GM12874 (cell line): ENCODE results near the gene NKX2-3.

Source experiments
- CTCF ChIP-seq: IDR thresholded peaks from 2 replicates; pipeline ENCODE4 v1.5.1; 2011; ENCODE audit warnings: low read depth, mild to moderate bottlenecking, control low read depth, low read length, moderate library complexity; ENCODE audit not compliant: insufficient read depth

NKX2-3 gene

GRCh38 chr10:99532687-99533495 is at the start of gene NKX2-3:
Gene NKX2-3, plus strand, starts transcription at chr10:99532942. Its CDS starts 190 bp downstream, at chr10:99533132.
- no peak for TF ChIP-seq CTCF

- 0 out of 2 replicates have a peak, but pooled peaks have one; percentile 12 for TF ChIP-seq CTCF
Observed at GRCh38 chr10:99484626-99485581, 47.8 kb upstream of the NKX2-3 start.

- TF ChIP-seq CTCF, result no peak
Observed at GRCh38 chr10:99487125-99487807, 45.5 kb upstream of the NKX2-3 start.

GRCh38 chr10:99489271-99489670 is 43.5 kb upstream of the NKX2-3 start:
- TF ChIP-seq CTCF, result no peak

GRCh38 chr10:99497343-99498025 is 35.3 kb upstream of the NKX2-3 start:
- TF ChIP-seq CTCF, result no peak

- TF ChIP-seq CTCF, result no peak
Observed at GRCh38 chr10:99506416-99506815, 26.3 kb upstream of the NKX2-3 start.
